HK-2 (cell line): ENCODE data around the gene CTPS2.
"Not testable (repeated sequence)": the region's sequence is repeated elsewhere in the genome, so short reads cannot be mapped to it uniquely, and the experiment has no call there.

Experiments used
- DNase-seq: peaks from one replicate; pipeline ENCODE4 v3.0.0-alpha.2; 2018; ENCODE audit not compliant: unreplicated experiment

Gene CTPS2

DNA sequence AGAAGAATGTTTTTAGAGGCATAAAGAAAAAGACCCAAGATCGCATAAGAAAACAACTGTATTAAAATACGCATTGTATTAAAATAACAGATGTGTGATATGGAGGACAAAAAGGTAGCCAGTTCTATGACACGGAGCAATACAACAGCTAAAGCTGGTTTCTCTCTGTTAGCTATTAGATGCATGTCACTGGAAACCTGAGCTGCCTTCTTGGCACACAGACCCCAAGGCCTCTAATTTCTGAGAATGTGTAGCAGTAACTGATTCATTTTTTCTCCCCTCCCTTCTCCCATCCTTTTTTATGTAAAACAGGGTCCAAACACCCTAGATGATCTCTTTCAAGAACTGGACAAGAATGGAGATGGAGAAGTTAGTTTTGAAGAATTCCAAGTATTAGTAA lies 58.4 kb downstream of the CTPS2 start:
- DNase-seq, result no peak

DNA sequence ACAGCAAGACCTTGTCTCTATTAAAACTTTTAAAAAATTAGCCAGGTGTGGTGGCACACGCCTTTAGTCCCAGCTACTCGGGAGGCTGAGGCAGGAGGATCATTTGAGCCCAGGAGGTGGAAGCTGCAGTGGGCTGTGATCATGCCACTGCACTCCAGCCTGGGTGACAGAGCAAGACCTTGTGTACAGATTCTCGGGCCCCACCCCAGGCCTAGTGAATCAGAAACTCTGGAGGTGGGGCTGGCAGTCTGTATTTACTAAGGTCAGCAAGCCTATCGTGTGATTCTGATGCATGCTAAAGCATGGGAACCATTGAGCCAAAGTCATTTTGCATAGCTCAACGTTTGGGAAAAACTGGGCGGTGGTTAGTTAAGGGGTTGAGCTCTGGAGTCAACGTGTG lies 59.0 kb downstream of the CTPS2 start:
- DNase-seq, result no peak

DNA sequence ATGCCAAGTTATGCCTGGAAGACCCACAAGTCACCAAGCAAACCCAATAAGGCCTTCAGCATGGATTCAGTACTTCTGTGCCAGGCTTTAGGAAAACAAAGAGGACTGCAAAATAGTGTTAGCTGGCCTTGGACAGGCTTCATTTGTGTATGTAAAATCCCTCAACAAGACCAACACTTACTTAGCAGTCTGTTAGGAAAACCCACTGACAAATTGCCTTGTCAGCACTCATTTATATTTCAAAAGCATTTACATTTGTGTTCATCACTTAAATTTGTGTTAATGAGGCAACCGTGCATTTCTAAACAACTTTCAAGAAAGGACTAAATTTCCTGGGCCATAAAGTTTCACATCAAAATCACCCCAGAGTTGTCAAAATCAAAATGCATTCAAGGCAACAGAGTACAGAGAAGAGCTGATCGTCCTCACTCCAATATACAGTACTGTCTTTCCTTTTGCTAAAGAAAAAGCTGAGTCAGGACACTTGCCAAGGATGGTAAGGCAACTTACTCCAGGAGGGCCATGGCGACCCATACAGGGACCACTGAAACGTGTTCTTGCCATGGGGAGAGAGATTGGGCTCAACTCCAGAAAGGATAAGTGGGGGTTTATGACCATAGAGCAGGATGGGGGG lies 61.0 kb downstream of the CTPS2 start:
- DNase-seq, result no peak

DNA sequence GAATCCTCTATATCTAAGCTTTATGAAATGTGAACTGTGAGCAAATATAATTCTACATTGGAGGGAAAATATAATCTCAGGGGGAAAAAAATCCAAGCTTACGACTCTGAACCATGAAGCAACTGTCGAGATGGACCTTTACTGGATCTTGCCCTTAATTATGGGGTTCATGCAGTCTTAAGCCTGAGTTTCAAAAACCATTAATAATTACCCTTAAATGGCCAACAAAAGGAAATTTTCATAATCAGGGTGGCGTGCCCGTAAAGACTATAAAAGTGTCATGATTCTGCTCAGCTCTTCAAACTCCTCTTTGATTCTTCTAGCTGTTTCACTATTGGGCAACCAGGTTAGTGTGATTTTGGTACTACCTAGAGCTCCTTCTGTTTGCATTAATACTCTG lies 62.6 kb downstream of the CTPS2 start, which contains the start of gene S100G:
S100G (plus strand) TSS at position 301 of the 400 bp plus-strand sequence. CDS start 849 bp downstream, outside the sequence.
- DNase-seq, result no peak

DNA sequence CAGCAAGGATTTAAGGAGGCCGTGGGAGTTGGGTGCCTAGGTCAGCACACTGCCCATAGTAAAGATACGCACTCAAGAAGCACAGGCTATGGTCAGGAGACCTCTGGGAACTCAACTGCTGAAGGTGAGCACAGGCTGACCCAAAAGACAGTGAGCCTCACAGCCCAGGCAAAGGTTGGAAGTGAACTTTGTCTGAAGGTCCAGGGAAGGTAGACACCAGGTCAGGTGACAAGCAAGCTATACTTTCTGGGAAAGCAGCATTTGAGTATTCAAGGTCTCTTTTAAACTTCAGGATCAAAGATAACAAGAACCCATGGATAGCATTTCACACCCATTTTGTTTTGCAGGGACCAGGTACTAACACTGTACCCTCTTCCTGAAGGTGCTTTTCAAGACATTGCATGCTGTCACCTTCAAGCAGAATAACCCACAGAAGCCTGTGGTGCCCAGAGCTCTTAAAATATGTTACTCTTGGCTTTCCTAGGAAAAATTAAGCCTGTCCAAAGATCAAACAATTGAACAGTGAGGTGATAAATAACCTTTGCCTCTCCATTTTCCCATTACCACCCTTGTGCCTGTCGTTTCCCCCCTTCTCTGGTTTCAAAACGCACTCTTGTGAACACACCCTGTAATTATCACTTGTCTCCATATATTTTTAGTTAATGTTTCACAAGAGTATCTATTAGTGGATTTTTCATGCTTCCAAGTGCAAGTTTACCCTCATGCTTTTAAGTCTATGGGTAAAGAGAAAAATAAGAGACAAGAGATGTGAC lies 65.9 kb downstream of the CTPS2 start:
- no peak for DNase-seq

DNA sequence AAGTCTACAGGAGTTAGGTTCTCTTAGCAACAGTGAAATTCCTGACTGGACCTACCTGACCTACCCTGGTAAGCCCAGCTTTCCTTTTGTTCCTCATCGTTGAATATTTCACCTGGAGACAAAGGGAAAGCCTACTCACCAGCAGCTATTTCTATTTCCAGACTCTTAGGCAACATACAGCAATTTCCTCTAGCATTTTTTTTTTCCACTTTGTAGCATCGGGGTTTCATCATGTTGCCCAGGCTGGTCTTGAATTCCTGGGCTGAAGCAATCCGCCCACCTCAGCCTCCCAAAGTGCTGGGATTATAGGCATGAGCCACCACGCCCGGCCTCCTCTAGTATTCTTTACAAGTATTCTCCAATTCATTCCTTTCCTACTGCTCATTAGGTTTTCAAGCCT lies 69.3 kb downstream of the CTPS2 start:
- DNase-seq, result no peak

DNA sequence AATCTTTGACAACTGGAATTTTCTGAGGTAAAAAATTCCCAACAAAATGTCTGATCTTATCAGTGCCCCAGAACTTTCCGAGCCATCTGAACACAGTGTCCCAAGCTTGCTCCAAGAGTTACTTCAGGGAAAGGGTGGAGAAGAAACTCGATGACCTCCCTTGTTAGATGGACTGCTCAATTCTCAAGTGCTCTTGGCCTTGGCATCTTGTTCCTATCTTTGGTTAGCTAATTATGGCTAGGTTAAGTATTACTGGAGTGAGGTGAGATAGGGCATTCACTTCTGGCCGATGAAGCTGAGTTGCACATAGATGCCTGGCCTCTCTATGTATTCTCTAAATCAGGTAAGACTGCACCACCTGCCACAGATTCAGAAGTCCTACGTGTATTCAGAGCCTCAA lies 71.6 kb downstream of the CTPS2 start:
- no peak for DNase-seq

DNA sequence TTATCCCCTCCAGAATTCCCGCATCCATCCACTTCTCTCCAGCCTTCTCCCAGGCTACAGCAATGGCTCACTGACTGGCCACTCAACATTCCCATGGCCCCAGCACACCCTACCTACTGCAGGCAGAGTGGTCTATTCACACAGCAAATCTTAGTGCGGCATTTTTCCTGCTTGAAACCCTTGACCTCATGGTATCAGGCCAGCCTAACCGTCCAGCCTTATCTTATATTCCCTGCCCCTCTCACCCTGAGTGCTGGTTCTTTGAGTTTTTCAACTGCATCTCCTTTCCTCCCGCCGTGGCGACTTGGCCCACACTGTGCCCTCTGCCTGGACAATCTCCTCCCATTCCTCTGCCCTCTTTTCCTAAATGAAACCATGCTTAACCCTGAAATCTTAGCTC lies 72.5 kb downstream of the CTPS2 start:
- DNase-seq, result no peak

DNA sequence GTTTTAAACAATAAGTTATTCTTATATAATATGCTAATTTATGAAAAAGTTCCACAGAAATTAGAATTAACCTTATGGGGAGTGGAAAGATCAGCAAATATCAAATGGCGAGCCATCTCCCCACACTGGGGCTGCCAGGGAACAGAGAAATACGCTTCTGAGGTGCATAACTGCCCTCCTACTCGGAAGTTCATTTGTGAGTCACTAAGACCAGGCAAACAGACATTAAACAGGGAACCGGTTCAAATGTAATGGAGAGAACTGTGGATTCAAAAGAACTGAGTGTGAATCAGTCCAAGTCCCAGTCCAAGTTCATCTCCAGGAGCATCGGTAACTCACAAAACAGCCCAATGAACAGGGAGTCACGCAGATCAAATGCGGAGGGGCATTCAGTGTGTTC lies 73.9 kb downstream of the CTPS2 start:
- DNase-seq, result no peak

DNA sequence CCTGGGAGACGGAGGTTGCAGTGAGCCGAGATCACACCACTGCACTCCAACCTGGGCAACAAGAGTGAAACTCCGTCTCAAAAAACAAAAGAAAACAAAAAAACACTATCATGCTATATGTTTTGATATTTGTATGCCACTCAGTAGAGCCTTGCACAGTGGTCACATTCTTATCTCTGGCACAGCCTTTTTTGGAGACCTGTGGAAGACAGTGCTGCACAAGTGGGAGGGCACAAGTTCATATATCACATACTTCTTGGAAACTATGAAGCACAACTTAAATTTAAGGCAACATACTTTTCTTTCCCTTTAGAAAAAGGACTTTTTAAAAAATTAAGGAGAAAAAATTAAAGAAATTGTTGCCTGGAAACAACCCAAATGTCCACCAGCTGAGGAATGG lies 76.9 kb downstream of the CTPS2 start:
- DNase-seq, result no peak

DNA sequence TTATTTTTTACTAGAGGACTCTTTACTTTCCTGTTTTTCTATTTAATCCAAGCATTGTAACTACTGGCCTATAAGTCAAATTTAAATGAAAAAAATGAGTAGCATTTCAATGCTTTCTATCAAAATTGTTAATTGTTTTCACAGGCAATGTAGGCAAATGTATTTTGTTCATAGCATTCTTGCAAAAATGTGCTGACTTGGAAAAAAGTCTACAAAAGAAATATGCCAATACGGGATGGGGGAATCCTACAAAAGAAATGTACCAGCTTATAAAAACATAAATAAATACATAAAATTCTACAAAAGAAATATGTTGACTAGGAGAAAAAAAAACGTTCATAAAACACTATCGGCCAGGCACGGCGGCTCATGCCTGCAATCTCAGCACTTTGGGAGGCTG lies 77.4 kb downstream of the CTPS2 start:
- DNase-seq, result no peak

DNA sequence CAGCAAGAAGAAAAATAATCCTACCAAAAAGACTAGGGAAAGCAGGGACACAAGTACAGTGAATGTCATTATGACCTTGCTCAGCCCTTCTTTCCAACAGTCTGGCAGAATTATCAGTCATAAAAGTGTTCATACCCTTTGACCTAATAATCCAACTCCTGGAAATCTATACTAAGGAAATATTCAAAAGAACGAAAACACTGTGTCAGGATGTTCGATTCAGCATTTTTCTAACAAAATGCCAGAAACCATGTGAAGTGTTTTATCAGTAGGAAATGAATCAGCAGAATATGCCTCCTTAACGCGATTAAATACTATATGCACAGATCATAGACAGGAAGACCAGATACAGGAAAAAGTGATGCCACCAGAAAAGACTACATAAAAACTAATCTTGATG lies 78.7 kb downstream of the CTPS2 start:
- DNase-seq, result no peak

DNA sequence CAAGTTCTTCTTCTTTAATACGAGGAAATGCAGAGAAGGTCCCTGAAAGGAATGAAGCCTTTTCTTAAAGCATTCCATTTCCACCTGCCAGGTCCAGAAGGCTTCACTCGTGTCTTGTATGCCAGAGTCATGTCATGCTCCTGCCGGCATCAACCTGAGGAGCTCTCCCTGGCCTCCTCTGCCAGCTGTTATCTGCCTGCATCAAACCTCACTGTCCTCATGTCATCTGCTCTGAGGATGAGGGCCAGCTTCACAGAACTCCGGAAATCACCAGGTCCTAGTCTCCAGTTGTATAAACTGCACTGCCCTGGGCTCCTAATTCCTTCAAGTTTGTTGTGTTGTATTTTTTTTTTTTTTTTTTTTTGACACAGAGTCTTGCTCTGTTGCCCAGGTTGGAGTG lies 82.6 kb downstream of the CTPS2 start:
- DNase-seq, result no peak

DNA sequence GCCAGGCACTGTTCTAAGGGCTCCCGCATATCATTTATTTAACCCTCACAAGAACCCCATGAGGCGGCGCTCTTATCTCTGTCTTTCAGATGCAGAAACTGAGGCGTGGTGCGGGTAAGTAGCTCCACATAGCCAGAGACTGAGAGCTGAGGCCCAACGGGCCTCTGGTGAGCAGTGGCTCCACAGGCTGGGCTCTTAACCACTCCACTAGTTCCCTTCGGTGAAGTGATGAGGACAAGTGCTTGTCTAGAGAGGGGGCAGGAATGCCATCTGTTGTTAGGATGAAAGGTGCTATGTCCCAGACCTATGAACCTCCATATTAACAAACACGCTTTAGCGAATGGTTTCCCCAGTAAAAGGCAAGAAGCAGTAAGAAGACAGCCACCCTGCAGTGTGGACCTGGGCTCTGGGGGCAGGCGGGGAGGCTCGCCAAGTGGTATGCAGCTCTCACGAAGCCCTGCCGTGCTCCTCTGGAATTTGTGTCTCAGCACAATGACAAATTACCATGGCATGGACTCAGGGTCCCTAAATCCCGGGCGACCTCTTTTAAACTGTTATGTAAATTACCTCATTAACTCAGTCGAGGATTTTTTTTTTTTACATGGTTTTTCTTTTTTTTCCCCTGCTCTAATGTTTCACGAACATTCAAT lies 83.4 kb downstream of the CTPS2 start:
- peak; percentile 2 for DNase-seq

DNA sequence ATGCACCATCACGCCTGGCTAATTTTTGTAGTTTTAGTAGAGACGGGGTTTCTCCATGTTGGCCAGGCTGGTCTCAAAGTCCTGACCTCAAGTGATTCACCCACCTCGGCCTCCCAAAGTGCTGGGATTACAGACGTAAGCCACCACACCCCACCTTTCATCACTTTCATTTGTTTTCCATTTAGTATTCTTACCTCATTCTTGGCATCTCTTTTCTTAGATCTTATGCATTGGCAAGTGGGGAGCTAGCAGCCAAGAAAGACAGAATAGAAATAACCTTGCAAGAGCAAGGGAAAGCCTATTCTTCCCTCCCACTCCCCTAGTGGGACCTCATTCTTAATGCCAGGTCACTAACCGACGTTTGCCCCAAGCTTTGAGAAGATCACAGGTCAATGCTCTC lies 84.0 kb downstream of the CTPS2 start:
- DNase-seq, result peak; percentile 6

DNA sequence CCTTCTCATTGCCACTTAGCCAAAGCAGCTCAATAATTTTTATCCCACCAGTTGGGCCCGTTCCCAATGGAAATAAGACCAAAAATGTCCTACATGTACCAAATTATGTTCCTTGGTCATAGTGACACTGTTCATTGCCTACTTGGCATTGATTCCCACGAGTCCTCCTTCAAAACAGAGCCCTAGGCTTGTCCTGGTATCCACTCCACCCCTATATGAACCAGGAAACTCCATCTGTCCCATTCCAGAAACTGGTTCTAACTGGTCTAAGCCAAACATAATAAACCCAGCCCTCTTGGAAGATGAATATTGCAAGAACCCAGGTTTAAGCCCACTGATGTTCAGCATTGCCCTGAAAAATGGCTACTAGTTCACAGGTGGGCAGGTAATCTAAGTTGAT lies 93.4 kb downstream of the CTPS2 start:
- no peak for DNase-seq

DNA sequence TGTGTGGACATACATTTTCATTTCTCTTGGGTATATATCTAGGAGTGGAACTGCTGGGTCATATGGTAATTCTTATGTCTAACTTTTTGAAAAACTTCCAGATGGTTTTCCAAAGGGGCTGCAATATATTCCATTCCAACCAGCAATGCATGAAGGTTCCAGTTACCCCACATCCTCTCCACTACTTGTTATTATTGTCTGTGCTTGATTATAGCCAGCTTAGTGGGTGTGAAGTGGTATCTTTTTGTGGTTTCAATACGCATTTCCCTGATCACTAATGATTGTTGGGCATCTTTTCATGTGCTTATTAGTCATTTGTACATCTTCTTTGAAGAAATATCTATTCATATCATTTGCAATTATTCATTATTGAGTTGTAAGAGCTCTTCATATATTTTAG lies 94.0 kb downstream of the CTPS2 start:
- no peak for DNase-seq

DNA sequence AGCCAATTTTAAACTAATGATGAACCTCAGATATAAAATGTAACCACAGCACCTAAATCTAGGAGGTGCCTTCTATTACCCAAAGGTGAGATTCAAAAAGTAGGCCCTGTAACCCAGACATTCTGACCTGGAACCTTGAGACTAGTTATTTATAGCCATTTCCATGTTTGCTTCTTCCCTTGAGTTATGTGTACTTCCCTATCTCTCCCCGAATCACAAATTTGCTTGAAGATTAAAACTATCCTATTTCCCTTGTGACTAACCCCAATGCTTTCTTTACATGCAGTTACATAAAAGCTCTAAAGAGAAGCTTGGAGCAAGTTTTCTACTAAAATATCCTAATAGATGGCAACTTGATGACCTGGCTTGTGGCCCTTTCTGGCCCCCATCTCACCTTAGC lies 95.1 kb downstream of the CTPS2 start:
- DNase-seq, result no peak

DNA sequence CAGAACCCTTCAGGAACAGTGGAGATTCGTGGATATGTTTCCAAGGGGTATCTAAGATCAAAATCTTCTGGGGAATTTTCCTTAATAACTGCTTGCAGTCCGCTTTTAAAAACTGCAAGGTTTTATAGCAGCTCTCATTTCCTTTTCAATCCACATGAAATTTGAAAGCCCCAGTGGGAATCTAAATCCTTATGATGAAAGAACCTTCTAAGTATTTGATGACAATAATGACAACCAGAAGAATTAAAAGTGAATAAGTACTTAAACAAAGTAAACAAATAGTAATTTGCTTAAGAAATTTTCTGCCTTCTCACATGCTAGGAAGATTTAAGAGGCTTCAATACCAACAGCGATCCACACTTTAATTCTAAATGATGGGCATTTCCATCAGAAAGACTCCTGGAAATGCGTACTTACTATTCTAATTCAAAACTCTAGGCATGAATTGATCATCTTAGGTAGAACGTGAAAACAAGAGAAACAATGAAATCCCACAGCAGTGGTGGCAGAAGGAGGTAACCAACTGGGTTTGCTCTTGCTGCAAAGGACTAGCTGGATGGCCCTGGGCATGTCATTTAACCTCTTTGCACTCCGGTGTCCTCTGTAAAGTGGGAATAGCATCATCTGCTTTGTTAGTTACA lies 100.1 kb downstream of the CTPS2 start:
- DNase-seq, result no peak

DNA sequence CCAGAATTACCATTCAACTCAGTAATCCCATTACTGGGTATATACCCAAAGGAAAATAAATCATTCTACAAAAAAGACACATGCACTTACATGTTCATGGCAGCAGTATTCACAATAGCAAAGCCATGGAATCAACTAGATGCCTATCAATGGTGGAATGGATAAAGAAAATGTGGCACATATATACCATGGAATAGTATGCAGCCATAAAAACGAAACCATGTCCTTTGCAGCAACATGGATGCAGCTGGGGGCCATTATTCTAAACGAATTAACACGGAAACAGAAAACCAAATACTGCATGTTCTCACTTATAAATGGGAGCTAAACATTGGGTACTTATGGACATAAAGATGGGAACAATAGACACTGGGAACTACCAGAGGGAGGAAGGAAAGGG lies 101.8 kb downstream of the CTPS2 start:
- not testable (repeated sequence) for DNase-seq

DNA sequence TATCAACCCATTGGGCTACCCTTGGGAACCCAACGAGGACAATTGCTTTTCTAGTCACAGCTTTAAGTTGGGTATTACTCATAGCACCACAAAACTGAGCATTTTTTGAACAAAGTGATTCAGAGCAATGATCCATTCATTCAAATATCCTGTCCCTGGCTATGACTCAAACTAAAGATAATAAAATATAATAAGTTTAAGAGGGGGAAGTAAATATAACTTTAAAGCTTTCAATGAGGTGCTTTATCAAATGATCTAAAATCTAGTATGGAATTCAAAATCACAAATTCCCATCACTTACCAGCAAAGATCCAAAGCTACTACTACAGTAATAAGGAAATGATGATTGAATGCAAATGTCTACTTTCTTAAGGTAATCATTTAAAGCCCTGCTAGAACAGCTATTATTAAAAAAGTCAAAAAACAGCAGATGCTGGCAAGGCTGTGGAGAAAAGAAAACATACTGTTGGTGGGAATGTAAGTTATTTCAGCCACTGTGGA lies 102.3 kb downstream of the CTPS2 start:
- no peak for DNase-seq

DNA sequence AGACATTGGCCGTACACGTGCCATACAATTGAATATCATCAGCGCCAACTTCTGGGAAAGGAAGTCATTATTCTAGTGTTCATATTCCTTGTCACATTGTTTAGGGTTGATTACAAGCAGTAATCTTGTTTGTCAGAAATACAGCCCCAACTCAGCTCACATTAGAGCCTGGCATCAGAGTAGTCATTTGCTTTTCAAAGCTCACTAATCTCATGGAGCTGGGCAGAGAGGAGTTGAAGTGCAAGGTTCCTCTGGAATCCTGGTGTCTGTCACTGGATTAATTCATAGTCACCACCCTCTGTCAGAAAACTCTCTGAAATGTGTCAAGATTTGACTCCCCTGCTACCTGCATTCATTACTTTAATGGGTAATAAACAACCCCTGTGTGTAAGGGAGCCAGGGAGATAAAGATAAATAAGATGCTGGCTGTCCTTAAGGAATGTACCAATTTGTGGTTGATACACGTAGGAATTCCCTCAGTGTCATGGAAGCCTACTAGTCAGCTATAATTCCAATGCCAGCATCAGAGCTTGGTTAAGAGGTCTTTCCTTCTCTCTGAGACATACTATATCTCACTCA lies 106.2 kb downstream of the CTPS2 start:
- DNase-seq, result no peak
